NK-92 (cell line): ENCODE results near the gene CPPED1.

Experiments used
- DNase-seq: peaks from one replicate; lab custom pipeline; 2025; ENCODE audit not compliant: unreplicated experiment; lab: John Stamatoyannopoulos, UW

Gene CPPED1

GRCh38 chr16:12611916-12612597 lies 191.6 kb downstream of the CPPED1 start:
- no peak for DNase-seq

GRCh38 chr16:12611006-12611477 lies 192.6 kb downstream of the CPPED1 start:
- DNase-seq, result no peak

GRCh38 chr16:12609937-12610699 lies 193.6 kb downstream of the CPPED1 start:
- DNase-seq, result no peak
